Measurements from ENCODE around the gene PSTPIP1.
A peak's percentile ranks its signal among the peaks of the same experiment; 100 is the strongest.

Gene PSTPIP1

DNA sequence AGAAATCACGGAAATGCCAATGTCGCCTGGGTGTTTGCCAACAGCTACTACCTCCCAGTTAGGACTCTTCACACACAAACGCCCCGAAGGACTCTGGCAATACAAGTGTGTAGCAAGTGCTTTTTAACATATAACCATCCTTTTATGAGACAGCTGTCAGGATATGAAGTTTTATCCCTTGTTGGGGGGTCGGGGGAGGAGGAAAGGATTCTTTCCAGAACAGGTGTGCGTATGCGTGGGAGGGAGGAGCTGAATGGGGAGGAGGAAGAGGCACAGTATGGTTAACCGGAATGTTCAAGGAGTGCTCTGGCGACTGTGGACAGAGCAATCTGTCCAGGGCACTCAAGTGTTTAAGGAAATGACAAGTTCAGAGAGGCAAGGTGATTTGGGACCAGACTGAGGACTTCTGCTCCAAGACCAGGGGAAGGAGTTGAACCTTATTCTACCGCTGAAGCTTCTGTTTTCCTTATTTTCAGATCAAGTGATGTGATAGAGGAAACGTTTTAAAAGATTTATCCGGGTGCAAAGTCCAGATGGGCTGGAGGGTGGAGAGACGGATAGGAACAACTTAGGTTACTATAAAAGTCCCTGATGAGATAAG lies 74.7 kb downstream of the PSTPIP1 start:
- DNase-seq (ENCODE audit: low read depth, low spot score) = no peak

DNA sequence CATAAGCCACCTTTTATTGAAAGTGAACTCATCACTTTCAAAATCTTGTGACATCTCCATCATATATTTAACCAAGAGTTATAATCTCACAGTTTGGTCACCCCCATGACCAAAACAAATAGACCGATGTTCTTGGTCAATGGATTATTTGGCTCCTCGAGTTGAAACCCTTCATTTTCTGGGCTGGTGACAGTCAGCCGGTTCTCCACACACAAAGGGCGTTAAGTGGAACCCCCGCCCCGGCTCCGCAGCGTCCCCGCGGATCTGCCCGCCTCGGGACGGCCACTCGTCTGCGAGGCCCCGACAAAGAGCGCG lies 75.2 kb downstream of the PSTPIP1 start:
- no peak for DNase-seq (ENCODE audit: low read depth, low spot score)

DNA sequence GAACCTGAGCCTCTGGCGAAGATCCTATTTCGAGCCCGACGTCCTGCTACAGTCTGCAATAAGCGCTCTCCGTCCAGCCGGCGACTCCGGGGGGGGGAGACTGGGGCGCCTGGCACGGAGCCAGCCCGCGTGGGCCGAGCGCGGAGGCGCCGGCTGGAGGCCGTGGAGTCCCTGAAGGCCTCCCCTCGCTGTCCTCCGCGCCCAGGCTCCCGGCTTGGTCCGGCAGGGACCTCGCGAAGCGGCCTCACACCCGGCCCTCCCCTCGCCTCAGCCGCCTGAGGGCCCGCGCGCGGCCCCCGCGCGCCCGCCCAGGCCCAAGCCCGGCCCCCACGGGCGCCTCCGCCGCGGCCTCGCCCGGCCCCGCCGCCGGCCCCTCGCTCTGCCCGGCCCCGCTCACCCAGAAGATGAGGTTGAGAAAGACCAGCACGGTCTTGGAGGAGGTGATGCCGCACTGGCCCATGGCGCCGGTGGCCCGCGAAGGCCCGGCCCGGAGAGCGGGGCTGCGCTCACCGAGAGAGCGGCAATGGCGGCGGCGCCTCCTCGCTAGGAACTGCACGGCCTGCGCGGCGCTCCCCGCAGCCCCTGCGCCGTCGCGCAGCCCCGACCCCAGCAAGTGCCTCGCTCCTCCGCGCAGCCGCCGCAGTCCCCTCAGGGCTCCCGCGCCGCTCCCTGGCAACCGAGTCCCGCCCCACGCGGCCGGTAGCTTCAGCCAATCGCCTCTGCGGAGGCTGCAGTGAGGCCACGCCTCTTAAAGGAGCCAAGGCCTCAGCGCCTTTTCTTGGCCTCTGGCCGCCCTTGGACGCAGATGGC lies 75.8 kb downstream of the PSTPIP1 start, which contains the start of gene TSPAN3:
TSPAN3 (minus strand) TSS at position 615 of the 810 bp plus-strand sequence; CDS start at position 460, 155 bp downstream.
- DNase-seq (ENCODE audit: low read depth, low spot score) = peak; percentile 74

DNA sequence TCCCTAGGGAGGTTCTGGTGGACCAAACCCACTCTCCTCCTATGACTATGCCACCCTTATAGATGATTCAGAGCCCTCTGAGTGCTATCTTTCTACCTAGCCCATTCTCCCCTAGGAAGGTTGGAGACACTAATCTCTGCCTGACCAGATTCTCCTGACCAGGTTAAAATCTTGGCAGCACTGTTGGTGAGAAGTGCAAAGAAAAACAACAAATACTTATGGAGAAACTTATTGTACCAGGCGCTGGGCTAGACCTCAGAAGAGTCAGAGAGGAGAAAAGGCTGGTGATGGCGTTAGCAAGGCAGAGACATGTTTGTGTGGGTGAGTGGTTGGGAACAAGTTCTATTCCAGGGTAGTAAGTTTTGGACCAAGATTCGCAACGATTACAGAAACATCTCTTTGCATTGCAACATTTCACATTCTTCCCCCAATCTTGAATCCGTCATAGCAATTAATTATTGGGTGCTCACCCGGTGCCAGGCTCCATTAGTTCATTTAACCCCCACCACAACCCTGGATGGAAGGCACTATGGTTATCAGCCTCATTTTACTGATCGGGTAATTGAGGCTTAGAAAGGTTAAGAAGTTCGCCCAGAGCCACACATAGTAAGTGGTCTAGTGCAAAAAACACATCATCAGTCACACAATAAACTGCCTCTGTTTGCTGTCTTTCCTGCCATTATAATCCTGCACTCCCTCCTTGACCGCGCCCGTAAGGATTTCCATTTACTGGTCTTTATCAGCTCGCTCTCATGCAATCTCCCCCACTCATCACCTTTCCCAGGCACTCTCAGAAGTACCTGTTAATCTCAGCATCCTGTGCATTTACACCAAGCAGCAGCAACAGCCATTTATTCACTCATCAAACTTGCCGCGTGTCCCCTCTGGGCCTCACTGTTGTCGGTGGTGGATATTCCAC lies 76.6 kb downstream of the PSTPIP1 start:
- no peak for DNase-seq (ENCODE audit: low read depth, low spot score)

DNA sequence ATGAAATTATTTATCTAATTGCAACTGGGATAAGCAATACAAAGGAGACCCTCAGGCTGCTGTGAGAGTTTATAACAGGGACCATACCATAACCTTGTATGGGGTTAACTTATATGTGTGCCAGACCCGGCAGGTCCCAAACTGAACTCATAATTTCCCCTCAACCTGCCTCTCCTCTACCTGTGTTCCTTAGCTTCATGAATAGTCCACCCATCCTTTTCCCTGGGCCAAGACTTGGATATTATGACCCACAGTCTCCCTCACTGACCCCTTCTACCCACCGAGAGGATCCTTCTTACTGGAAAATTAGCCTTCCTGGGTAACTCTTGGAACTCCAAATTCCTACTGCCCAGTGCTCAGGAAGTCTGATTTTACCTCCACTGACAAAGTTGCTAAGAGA lies 79.4 kb downstream of the PSTPIP1 start:
- no peak for DNase-seq (ENCODE audit: low read depth, low spot score)

DNA sequence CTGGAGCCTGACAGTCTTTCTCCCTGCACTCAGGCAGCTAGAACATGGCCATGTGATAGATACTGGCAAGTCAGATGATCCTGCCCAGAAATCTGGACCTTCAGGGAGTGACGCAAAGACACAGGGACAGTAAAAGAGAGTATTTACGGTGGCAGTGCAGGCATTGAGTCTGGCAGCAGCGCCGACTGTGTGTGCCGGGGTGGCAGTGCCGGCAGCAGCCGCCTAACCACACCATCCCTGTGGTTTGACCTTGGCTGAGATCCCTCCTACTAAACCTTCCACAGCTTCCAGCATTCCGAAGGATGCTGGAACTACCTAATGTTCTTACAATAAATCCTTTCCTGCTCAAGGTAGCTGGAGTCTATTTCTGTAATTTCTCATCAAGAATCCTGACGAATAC lies 80.6 kb downstream of the PSTPIP1 start:
- DNase-seq (ENCODE audit: low read depth, low spot score) = no peak

DNA sequence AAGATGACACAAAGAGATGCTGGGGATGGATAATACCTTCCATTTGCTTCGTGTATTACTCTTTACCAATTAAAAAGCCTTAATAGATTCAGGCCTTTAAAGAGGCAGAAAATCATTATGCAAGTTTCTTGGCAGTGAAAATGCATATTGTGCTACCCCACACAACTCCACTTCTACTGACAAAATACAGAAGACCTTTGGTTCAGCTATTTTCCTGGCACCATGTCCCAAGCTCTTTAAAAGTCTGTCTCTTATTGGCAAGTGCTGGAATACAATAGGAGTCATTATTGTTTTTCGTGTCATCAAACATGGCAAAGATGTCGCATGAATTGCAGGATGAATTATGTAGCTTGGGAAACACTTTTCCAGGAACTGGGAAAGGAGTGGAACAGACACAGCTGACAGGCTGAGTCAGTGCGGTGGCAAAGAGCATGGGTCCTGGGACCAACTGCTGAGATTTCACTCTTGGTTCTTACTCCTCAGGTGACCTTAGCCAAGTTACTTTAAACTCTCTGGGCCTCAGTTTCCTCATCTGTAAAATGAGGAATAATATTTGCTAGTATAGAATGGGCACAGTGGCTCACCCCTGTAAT lies 81.5 kb downstream of the PSTPIP1 start:
- no peak for DNase-seq (ENCODE audit: low read depth, low spot score)

DNA sequence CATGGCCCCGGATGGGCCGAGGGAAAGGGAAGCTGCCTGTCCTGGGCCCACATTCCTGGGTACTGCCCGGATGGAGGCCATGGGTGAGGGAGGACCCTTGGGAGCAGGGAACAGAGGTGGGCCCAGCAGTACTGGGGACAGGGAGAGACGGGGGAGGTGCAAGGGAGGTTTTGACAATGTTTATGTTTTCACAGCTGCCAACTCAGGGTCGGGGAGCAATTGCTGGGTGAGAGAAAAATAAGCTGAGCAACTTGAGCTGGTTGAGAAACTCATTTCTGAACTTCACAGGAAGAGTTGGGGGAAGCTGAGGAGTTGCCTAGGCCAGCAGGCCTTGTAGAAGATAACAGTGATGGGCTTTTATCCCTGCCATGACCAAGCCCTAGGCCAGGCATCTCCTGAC lies 87.0 kb downstream of the PSTPIP1 start:
- no peak for DNase-seq (ENCODE audit: low read depth, low spot score)

DNA sequence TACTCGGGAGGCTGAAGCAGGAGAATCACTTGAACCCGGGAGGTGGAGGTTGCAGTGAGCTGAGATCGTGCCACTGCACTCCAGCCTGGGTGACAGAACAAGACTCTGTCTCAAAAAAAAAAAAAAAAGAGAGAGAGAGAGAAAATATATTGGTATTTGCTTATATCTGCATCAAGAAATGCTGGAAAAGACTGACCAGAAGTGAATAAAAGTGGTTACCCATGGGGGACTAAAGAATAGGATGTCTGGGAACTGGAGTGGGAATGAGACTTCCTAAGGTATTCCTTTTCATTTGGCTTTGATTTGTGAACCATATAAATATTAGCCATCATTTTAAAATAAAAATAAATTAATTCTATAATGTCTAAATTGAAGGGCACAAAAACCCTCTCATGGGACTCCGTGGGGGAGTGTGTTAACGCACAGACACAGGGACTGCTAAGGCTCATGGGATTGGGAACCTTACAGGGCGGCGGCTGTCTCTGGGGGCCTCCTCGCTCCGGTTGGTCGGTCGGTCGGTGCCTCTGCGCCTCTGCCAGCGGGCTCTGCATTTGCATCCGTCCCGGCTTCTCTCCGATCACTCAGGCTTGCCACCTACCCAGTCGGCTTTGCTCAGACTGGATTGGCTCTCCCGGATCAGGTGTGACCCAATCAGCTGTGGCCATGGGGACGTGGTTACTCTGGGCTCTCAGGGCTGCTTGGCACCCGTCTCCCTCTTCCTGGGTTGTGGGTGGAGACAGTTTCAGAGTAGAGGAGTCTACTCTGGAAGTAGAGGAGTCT lies 88.6 kb downstream of the PSTPIP1 start:
- DNase-seq (ENCODE audit: low read depth, low spot score) = no peak

DNA sequence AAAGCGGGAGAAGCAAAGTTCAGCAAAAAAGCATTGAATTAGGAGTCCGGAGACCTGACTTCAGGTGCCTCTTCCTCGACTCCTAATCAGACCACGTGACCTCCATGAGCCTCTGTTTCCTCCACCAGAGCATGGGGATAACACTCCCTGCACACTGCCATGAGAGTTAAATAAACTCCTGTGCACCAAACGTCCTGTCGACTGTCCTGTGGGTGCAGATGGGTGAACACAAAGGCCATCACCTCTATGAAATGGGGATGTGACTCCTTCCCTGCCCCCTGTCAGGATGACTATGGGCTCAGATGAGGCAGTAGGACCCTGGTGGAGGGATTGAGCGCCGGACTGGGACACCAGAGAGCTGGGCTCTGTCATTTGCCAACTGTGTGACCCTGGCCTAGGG lies 89.5 kb downstream of the PSTPIP1 start:
- no peak for DNase-seq (ENCODE audit: low read depth, low spot score)

DNA sequence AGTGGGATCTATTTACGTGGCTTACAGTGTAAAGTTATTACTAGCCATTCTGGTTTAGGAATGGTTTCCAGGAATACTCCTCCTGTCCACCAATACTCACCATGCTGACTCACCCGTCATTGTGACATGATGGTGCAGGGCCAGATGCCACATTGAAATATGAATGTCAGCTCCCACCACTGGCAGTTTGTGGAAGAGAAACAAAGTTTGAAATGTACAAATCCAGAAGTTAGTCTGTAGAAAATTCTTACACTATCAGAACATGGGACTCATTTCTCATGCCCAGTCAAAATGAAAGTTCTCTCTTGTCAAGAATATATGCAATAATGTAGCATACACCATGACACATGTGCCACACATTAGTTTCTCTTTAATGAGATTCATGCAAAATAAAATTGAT lies 90.4 kb downstream of the PSTPIP1 start:
- no peak for DNase-seq (ENCODE audit: low read depth, low spot score)
